Osteocyte (in vitro differentiated cells): ENCODE measurements around the gene MACO1. TPM values are rescaled to one million over a fixed set of nuclear protein-coding genes. Genes with fewer than 3 reads are reported as not detected.
A peak's percentile ranks its signal among the peaks of the same experiment; 100 is the strongest.
"Not testable (repeated sequence)": the region's sequence is repeated elsewhere in the genome, so short reads cannot be mapped to it uniquely, and the experiment has no call there.

Source experiments
- DNase-seq: peaks from one replicate; pipeline ENCODE4 v3.0.0; 2021; ENCODE audit warnings: mixed read lengths; ENCODE audit not compliant: unreplicated experiment; ENCODE audit errors: extremely low spot score
- H3K27ac Mint-ChIP-seq: one replicate; pipeline ENCODE4 v1.8.0; 2021; ENCODE audit warnings: mild to moderate bottlenecking, mixed read lengths; ENCODE audit not compliant: unreplicated experiment
- H3K27me3 Mint-ChIP-seq: one replicate; pipeline ENCODE4 v1.8.0; 2021; ENCODE audit warnings: mixed read lengths; ENCODE audit not compliant: unreplicated experiment
- H3K36me3 Mint-ChIP-seq: one replicate; pipeline ENCODE4 v1.8.0; 2021; ENCODE audit warnings: mixed read lengths; ENCODE audit not compliant: unreplicated experiment
- H3K4me1 Mint-ChIP-seq: one replicate; pipeline ENCODE4 v1.8.0; 2021; ENCODE audit warnings: mixed read lengths; ENCODE audit not compliant: unreplicated experiment
- H3K4me3 Mint-ChIP-seq: one replicate; pipeline ENCODE4 v1.8.0; 2021; ENCODE audit warnings: mild to moderate bottlenecking, moderate library complexity, mixed read lengths; ENCODE audit not compliant: unreplicated experiment
- H3K9me3 Mint-ChIP-seq: one replicate; pipeline ENCODE4 v1.8.0; 2021; ENCODE audit warnings: mixed read lengths; ENCODE audit not compliant: unreplicated experiment
- total RNA-seq: library from RNA; stranded (reverse); gene quantifications from 2 replicates; pipeline ENCODE4 v1.2.1, GENCODE V29; 2021
- TF ChIP-seq, protein P1 (sequence below): fragments of 200-600 bp; sonication (generic); IDR thresholded peaks from 2 replicates; pipeline ENCODE4 v1.5.0; 2021; ENCODE audit warnings: antibody characterized with exemption, mild to moderate bottlenecking, moderate library complexity

MACO1 gene
- total RNA-seq, 1 donor from 2014 or later: 30.7 TPM

- no peaks in the 10 kb centered on the region for H3K27me3 Mint-ChIP-seq
- H3K9me3 Mint-ChIP-seq: no peaks in the 10 kb centered on the region
- peaks cover 11% of the 10 kb centered on the region for H3K36me3 Mint-ChIP-seq
- no peak overlapping the region for H3K27ac Mint-ChIP-seq
- H3K4me3 Mint-ChIP-seq: no peak overlapping the region
- peaks cover 61% of the 10 kb centered on the region for H3K4me1 Mint-ChIP-seq
- DNase-seq: no peak
- TF ChIP-seq, protein P1, sequence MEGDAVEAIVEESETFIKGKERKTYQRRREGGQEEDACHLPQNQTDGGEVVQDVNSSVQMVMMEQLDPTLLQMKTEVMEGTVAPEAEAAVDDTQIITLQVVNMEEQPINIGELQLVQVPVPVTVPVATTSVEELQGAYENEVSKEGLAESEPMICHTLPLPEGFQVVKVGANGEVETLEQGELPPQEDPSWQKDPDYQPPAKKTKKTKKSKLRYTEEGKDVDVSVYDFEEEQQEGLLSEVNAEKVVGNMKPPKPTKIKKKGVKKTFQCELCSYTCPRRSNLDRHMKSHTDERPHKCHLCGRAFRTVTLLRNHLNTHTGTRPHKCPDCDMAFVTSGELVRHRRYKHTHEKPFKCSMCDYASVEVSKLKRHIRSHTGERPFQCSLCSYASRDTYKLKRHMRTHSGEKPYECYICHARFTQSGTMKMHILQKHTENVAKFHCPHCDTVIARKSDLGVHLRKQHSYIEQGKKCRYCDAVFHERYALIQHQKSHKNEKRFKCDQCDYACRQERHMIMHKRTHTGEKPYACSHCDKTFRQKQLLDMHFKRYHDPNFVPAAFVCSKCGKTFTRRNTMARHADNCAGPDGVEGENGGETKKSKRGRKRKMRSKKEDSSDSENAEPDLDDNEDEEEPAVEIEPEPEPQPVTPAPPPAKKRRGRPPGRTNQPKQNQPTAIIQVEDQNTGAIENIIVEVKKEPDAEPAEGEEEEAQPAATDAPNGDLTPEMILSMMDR: no peak
Observed at GRCh38 chr1:25504706-25505595, 74.3 kb downstream of the MACO1 start.

DNA sequence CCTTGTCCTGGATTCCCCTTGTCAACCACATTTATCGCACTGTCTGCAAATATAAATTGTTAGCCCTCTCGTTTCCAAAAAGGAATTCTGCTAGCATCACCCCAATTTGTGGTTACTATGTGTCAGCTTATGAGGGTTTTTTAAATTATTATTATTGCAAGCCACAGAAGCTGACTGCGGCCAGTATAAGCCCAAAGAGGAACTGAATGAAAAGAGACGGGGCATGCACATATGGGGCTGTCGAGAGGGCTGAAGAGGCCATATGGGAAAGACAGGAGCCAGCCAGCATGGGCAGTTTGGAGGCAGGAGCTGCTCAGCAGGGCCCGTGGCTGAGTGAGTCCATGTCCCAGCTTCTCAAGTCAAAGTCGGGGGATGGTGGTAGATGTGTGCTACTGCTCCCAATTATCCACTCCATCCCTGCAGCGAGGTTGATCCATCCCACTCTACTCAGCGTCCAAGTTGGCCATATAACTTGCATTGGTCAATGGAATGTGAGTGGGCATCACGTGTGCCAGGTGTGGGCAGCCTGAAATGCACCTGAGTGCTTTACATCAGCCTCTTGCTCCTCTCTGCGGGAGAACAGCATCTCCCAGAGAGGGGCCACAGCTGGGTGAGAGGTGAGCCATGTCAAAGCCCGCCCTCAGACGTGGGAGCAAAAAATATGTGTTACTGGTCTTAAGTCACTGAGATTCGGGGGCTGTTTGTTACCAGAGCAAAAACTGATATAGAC is 75.1 kb downstream of the MACO1 start:
- Mint-ChIP-seq H3K27ac (no peak overlapping the region), H3K36me3 (peaks cover 4% of the 10 kb centered on the region), H3K9me3 (no peaks in the 10 kb centered on the region), H3K4me3 (no peak overlapping the region), H3K27me3 (no peaks in the 10 kb centered on the region), H3K4me1 (peaks cover 52% of the 10 kb centered on the region)
- TF ChIP-seq, protein P1: no peak
- no peak for DNase-seq

DNA sequence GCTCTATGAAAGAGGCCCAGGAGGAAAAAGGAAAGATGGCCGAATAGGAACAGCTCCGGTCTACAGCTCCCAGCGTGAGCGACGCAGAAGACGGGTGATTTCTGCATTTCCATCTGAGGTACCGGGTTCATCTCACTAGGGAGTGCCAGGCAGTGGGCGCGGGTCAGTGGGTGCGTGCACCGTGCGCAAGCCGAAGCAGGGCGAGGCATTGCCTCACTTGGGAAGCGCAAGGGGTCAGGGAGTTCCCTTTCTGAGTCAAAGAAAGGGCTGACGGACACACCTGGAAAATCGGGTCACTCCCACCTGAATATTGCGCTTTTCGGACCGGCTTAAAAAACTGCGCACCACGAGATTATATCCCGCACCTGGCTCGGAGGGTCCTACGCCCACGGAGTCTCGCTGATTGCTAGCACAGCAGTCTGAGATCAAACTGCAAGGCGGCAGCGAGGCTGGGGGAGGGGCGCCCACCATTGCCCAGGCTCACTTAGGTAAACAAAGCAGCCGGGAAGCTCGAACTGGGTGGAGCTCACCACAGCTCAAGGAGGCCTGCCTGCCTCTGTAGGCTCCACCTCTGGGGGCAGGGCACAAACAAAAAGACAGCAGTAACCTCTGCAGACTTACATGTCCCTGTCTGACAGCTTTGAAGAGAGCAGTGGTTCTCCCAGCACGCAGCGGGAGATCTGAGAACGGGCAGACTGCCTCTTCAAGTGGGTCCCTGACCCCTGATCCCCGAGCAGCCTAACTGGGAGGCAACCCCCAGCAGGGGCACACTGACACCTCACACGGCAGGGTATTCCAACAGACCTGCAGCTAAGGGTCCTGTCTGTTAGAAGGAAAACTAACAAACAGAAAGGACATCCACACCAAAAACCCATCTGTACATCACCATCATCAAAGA is 76.1 kb downstream of the MACO1 start:
- H3K4me3 Mint-ChIP-seq: peak overlapping the region; percentile 22

DNA sequence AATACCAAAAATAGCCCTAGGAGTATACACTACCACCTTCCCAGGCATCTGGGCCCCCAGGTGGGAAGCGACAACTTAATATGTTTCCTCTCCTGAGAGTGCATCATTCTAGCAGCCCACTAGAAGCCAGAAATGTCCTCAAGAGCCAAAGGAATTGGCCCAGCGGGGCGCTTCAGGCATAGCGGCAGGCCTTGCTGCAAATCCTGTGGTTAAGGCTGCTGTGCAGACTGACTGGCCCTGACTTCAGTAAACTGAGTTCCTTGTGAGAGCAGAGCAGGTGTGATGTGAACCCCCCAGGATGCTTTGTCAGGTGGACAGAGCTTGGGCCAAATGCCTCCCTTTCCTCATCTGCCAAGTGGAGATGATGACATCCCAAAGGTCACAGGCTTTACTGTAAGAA is 83.0 kb downstream of the MACO1 start:
- Mint-ChIP-seq H3K27me3 (peaks cover 6% of the 10 kb centered on the region), H3K4me3 (no peak overlapping the region), H3K4me1 (no peaks in the 10 kb centered on the region), H3K27ac (no peak overlapping the region), H3K36me3 (no peaks in the 10 kb centered on the region), H3K9me3 (no peaks in the 10 kb centered on the region)
- DNase-seq: no peak
- TF ChIP-seq, protein P1: no peak

More for the DNA sequence above, 76.1 kb downstream of the MACO1 start:
- peaks cover 42% of the 10 kb centered on the region for H3K4me1 Mint-ChIP-seq
- not testable (repeated sequence) for H3K36me3 Mint-ChIP-seq, H3K27me3 Mint-ChIP-seq, H3K27ac Mint-ChIP-seq, H3K9me3 Mint-ChIP-seq, DNase-seq

- DNase-seq: no peak
- Mint-ChIP-seq H3K36me3 (no peaks in the 10 kb centered on the region), H3K27ac (no peak overlapping the region), H3K9me3 (no peaks in the 10 kb centered on the region), H3K27me3 (peaks cover 6% of the 10 kb centered on the region), H3K4me1 (no peaks in the 10 kb centered on the region), H3K4me3 (no peak overlapping the region)
- TF ChIP-seq, protein P1: no peak
Observed at GRCh38 chr1:25515033-25515432, 84.3 kb downstream of the MACO1 start.
